ENCODE measurements around the gene PROM2. TPM values are rescaled to one million over a fixed set of nuclear protein-coding genes. Genes with fewer than 3 reads are reported as not detected.

Gene PROM2
- total and polyA plus RNA-seq, 12 donors, result 0.07 to 4.5 (median 0.84) TPM; not detected in 2

DNA sequence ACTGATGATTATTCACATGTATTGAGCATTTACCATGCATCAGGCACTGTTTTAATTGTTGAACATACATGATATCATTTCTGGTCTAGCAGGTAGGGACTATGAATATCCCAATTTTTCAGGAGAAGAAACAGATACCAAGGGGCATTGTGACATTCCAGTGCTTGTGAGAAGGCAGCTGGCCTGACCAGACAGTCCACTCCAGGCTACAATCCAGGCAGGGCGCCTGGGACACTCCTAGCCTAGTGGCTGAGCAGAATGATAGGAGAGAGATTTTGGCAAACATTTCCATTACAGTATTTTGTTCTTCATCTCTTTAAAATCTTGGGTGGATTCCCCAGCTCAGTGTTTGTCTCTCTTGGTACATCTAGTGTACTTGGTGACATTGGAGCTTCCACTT is 42.0 kb upstream of the PROM2 start:
- Histone ChIP-seq H3K27ac (no peak overlapping the region), H3K4me3 (no peak overlapping the region), H3K36me3 (replicated peaks in 1 of 2) (no peaks in the 10 kb centered on the region), H3K27me3 (no peaks in the 10 kb centered on the region), H3K9me3 (replicated peaks in 1 of 3) (no peaks in the 10 kb centered on the region), H3K4me1 (replicated peaks in 1 of 2) (no peaks in the 10 kb centered on the region)
- intact Hi-C loops (cut with DNase I), result no loop called here
- 71 to 86% (median 79%) methylated on average over 1 of the region's 1 CpG for WGBS, 4 donors
- no peak for DNase-seq
- TF ChIP-seq CTCF (IDR thresholded peaks at IDR 0.05) (no peak), POLR2A (IDR thresholded peaks at IDR 0.05) (no peak)

DNA sequence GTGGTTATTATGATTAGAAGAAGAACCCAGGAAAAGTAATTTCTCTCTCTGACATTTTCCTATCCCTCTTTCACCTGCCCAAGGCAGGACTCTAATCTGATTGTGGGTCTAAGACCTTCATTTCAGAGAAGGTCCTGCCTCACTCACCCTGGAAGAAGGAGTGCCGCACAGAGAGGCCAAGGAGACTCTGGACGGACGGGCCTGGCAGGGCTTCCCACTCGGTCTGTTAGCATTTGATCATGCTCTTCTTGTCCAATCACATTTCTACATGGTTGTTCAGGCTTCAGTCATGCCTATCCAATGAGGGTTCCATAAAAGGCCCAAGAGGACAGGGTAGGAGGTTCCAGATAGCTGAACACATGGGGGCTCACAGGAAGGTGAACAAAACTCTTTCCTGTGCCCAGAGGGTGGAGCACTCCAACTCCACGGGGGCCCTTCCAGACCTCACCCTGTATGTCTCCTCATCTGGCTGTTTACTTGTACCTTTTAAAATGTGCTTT is 39.9 kb upstream of the PROM2 start:
- TF ChIP-seq CTCF (IDR thresholded peaks at IDR 0.05), result no peak
- TF ChIP-seq POLR2A (IDR thresholded peaks at IDR 0.05), result no peak
- WGBS, 4 donors, result 85 to 98% (median 88%) methylated on average over 5 of the region's 5 CpGs
- H3K36me3 ChIP-seq (replicated peaks in 1 of 2), result no peaks in the 10 kb centered on the region
- no peaks in the 10 kb centered on the region for H3K27me3 ChIP-seq
- no peak for DNase-seq
- H3K27ac ChIP-seq, result no peak overlapping the region
- H3K9me3 ChIP-seq (replicated peaks in 1 of 3), result no peaks in the 10 kb centered on the region
- no peaks in the 10 kb centered on the region for H3K4me1 ChIP-seq (replicated peaks in 1 of 2)
- intact Hi-C loops (cut with DNase I), result no loop called here
- no peak overlapping the region for H3K4me3 ChIP-seq

DNA sequence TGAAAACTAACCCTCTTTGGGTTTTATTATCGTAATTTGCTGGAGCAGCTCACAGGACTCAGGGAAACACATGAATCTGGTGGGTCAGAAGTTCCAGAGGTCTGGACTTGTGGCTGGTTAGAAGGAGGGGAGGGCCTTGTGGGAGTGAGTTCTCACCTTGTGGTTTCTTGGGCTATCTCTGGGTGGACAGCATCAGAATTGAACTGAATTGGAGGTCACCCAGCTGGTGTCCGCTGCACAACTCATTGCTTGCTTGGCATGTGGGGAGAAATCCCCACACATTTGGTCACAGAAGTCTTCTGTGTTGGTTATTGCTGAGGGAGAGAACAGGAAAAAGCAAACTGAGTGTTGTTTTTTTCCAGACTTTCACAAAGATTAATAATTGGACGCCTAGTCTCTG is 39.4 kb upstream of the PROM2 start:
- H3K4me1 ChIP-seq (replicated peaks in 1 of 2), result no peaks in the 10 kb centered on the region
- TF ChIP-seq CTCF (IDR thresholded peaks at IDR 0.05), result no peak
- TF ChIP-seq POLR2A (IDR thresholded peaks at IDR 0.05), result no peak
- WGBS, 4 donors, result 91 to 95% (median 91%) methylated on average over 3 of the region's 3 CpGs
- intact Hi-C loops (cut with DNase I), result no loop called here
- no peak for DNase-seq
- H3K27ac ChIP-seq, result no peak overlapping the region
- no peaks in the 10 kb centered on the region for H3K36me3 ChIP-seq (replicated peaks in 1 of 2)
- H3K9me3 ChIP-seq (replicated peaks in 1 of 3), result no peaks in the 10 kb centered on the region
- H3K4me3 ChIP-seq, result no peak overlapping the region
- H3K27me3 ChIP-seq, result no peaks in the 10 kb centered on the region

DNA sequence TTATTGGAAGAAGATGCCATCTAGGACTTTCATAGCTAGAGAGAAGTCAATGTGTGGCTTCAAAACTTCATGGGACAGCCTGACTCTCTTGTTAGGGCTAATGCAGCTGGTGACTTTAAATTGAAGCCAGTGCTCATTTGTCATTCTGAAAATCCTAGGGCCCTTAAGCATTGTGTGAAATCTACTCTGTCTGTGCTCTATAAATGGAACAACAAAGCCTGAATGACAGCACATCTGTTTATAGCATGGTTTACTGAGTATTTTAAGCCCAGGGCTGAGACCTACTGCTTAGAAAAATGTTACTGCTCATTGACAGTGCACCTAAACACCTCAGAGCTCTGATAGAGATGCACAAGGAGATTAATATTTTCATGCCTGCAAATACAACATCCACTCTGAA is 36.1 kb upstream of the PROM2 start:
- no peaks in the 10 kb centered on the region for H3K4me1 ChIP-seq (replicated peaks in 1 of 2)
- H3K27ac ChIP-seq, result no peak overlapping the region
- TF ChIP-seq POLR2A (IDR thresholded peaks at IDR 0.05), result no peak
- no peak for TF ChIP-seq CTCF (IDR thresholded peaks at IDR 0.05)
- no peaks in the 10 kb centered on the region for H3K36me3 ChIP-seq (replicated peaks in 1 of 2)
- intact Hi-C loops (cut with DNase I), result no loop called here
- peaks cover 0 to 8% (median 0%) of the 10 kb centered on the region in 3 donors for H3K9me3 ChIP-seq (replicated peaks in 1 of 3)
- H3K27me3 ChIP-seq, result no peaks in the 10 kb centered on the region
- H3K4me3 ChIP-seq, result no peak overlapping the region
- DNase-seq, result no peak
